GM12872 (cell line): ENCODE data around the gene CSF1.

Source experiments
- TF ChIP-seq, protein P1 (sequence below): IDR thresholded peaks from 3 replicates; pipeline ENCODE4 v1.5.1; 2011; ENCODE audit warnings: low read depth, mild to moderate bottlenecking, low read length, moderate library complexity; ENCODE audit not compliant: insufficient read depth

The CSF1 gene

GRCh38 chr1:109947582-109948284 lies 37.1 kb downstream of the CSF1 start:
- TF ChIP-seq, protein P1, sequence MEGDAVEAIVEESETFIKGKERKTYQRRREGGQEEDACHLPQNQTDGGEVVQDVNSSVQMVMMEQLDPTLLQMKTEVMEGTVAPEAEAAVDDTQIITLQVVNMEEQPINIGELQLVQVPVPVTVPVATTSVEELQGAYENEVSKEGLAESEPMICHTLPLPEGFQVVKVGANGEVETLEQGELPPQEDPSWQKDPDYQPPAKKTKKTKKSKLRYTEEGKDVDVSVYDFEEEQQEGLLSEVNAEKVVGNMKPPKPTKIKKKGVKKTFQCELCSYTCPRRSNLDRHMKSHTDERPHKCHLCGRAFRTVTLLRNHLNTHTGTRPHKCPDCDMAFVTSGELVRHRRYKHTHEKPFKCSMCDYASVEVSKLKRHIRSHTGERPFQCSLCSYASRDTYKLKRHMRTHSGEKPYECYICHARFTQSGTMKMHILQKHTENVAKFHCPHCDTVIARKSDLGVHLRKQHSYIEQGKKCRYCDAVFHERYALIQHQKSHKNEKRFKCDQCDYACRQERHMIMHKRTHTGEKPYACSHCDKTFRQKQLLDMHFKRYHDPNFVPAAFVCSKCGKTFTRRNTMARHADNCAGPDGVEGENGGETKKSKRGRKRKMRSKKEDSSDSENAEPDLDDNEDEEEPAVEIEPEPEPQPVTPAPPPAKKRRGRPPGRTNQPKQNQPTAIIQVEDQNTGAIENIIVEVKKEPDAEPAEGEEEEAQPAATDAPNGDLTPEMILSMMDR: no peak

DNA sequence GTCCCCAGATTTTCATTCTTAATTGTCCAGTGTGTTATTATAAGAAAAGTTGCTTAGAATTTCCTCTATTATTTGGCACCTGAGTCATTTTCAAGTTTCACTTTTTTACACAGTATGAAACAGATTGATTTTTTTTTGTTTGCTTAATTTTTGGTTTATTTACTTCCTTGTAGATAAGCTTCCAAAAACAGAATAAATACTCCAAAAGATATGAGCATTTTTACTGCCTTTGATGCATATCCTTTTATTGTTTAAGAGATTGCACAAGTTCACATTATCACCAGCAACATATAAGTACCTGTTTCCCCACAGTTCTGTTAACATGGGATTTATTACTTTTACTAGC lies 37.6 kb downstream of the CSF1 start:
- TF ChIP-seq, protein P1: no peak

DNA sequence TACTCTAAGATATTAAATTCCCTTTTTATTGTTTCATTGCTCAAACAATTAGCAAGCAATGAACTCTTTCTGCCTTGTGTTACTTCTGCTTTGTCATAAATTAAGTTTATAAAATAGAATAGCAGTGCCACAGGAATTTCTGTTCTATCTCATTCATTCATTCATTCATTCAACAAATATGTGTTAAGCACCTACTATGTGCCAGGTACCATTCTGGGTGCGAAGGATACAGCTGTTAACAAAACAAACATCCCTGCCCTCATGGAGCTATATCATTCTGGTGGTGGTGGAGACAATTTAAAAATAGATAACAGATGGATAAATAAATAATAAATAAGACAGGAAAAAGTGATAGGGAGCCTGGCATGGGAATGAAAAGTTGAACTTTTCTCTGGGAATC lies 39.4 kb downstream of the CSF1 start:
- TF ChIP-seq, protein P1: no peak

GRCh38 chr1:109950509-109950908 lies 39.9 kb downstream of the CSF1 start:
- TF ChIP-seq, protein P1: no peak

DNA sequence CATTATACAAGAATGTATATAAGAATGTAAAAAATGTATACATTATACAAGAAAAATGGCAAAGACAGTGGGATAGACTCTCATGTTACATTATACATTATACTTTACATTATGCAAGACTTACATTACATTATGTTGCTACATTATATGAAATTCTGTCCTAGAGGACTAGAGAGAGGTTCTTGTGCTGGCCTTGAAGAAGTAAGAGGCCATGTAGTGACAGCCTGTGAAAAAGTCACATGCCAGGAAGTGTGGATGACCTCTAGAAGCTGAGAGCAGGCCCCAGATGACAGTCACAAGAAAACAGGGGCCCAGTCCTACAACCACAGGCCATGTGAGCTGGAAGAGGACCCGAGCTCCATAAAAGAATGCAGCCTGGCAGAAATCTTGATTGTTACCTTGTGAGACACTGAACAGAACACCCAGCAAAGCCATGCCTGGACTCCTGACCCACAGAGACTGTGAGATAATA lies 43.4 kb downstream of the CSF1 start:
- TF ChIP-seq, protein P1: no peak

DNA sequence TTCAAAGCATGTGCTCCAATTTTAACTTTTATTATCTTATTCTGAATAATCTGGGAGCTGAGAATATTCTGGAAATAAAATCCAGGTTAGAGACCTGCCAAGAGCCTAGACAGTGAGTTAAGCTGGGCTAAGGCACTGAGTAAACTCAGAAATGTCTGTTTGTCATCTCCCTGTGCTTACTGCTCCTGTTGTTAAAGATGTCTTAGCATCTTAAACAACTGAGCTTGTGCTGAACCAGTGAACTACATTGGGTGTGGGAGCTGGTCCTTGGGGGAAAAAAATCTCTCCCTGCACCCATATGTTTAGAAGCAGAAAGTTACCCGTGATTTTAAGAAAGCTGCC lies 49.0 kb downstream of the CSF1 start:
- TF ChIP-seq, protein P1: no peak

- TF ChIP-seq, protein P1: no peak
These were observed 49.5 kb downstream of the CSF1 start for GRCh38 chr1:109959974-109960744.
